H9 (cell line): ENCODE measurements around the gene EDNRB. TPM values are rescaled to one million over a fixed set of nuclear protein-coding genes. Genes with fewer than 3 reads are reported as not detected.

Source experiments
- DNase-seq: peaks from one replicate; pipeline ENCODE4 v3.0.0-alpha.2; 2017
- H2AFZ ChIP-seq: one replicate; pipeline ENCODE4 v1.6.1; 2013; ENCODE audit warnings: mild to moderate bottlenecking, low read length, control low read depth, moderate library complexity
- H2AK5ac ChIP-seq: 2 replicates; pipeline ENCODE4 v1.6.1; 2013; ENCODE audit warnings: low read length, control low read depth, mixed read lengths; ENCODE audit not compliant: insufficient read length
- H2BK120ac ChIP-seq: one replicate; pipeline ENCODE4 v1.6.1; 2013; ENCODE audit warnings: low read depth, mild to moderate bottlenecking, low read length, control low read depth, inconsistent platforms; ENCODE audit not compliant: poor library complexity, severe bottlenecking
- H2BK12ac ChIP-seq: 2 replicates; pipeline ENCODE4 v1.6.1; 2013; ENCODE audit warnings: low read length, control low read depth, mixed read lengths, low read depth; ENCODE audit not compliant: insufficient read length
- H2BK15ac ChIP-seq: 2 replicates; pipeline ENCODE4 v1.6.1; 2013; ENCODE audit warnings: low read depth, low read length, control low read depth
- H2BK20ac ChIP-seq: one replicate; pipeline ENCODE4 v1.6.1; 2013; ENCODE audit warnings: low read depth, mild to moderate bottlenecking, low read length, control low read depth, inconsistent platforms; ENCODE audit not compliant: poor library complexity, severe bottlenecking
- H2BK5ac ChIP-seq: 2 replicates; pipeline ENCODE4 v1.6.1; 2013; ENCODE audit warnings: low read length, control low read depth, mixed read lengths; ENCODE audit not compliant: insufficient read length
- H3K14ac ChIP-seq: 2 replicates; pipeline ENCODE4 v1.6.1; 2013; ENCODE audit warnings: low read length, control low read depth; ENCODE audit not compliant: insufficient read depth
- H3K18ac ChIP-seq: 2 replicates; pipeline ENCODE4 v1.6.1; 2013; ENCODE audit warnings: low read depth, mild to moderate bottlenecking, mixed read lengths, low read length, control low read depth; ENCODE audit not compliant: insufficient read length
- H3K23ac ChIP-seq: 2 replicates; pipeline ENCODE4 v1.6.1; 2013; ENCODE audit warnings: low read length, control low read depth, mixed read lengths, low read depth; ENCODE audit not compliant: insufficient read length
- H3K23me2 ChIP-seq: 2 replicates; pipeline ENCODE4 v1.6.1; 2013; ENCODE audit warnings: low read depth, mild to moderate bottlenecking, mixed read lengths, low read length, control low read depth; ENCODE audit not compliant: insufficient read length, poor library complexity, severe bottlenecking
- H3K27ac ChIP-seq: 2 replicates; pipeline ENCODE4 v1.5.1; 2013; ENCODE audit warnings: low read length, control low read depth, mixed read lengths, low read depth; ENCODE audit not compliant: insufficient read length
- H3K27me3 ChIP-seq: 2 replicates; pipeline ENCODE4 v1.6.1; 2013; ENCODE audit warnings: low read length, control low read depth, inconsistent platforms; ENCODE audit not compliant: insufficient read depth
- H3K4ac ChIP-seq: 2 replicates; pipeline ENCODE4 v1.6.1; 2013; ENCODE audit warnings: low read depth, mild to moderate bottlenecking, control low read depth, inconsistent platforms, low read length, moderate library complexity
- H3K4me1 ChIP-seq: 2 replicates; pipeline ENCODE4 v1.6.1; 2013; ENCODE audit warnings: low read length, control low read depth, inconsistent platforms; ENCODE audit not compliant: insufficient read depth
- H3K4me2 ChIP-seq: 2 replicates; pipeline ENCODE4 v1.6.1; 2013; ENCODE audit warnings: low read length, control low read depth, mixed read lengths; ENCODE audit not compliant: insufficient read length, insufficient read depth
- H3K56ac ChIP-seq: 2 replicates; pipeline ENCODE4 v1.6.1; 2013; ENCODE audit warnings: low read depth, mild to moderate bottlenecking, mixed read lengths, low read length, control low read depth; ENCODE audit not compliant: insufficient read length
- H3K79me1 ChIP-seq: 2 replicates; pipeline ENCODE4 v1.6.1; 2013; ENCODE audit warnings: low read depth, mild to moderate bottlenecking, moderate library complexity, low read length, control low read depth, inconsistent platforms; ENCODE audit not compliant: insufficient read depth, poor library complexity, severe bottlenecking
- H3K79me2 ChIP-seq: 2 replicates; pipeline ENCODE4 v1.6.1; 2013; ENCODE audit warnings: low read length, control low read depth, inconsistent platforms; ENCODE audit not compliant: insufficient read depth
- H3K9ac ChIP-seq: 2 replicates; pipeline ENCODE4 v1.6.1; 2013; ENCODE audit warnings: low read length, control low read depth, mixed read lengths; ENCODE audit not compliant: insufficient read length; ENCODE audit errors: extremely low read depth
- H3K9me3 ChIP-seq: one replicate; pipeline ENCODE4 v1.6.1; 2013; ENCODE audit warnings: low read depth, low read length, inconsistent platforms; ENCODE audit not compliant: control insufficient read depth
- H3T11ph ChIP-seq: one replicate; pipeline ENCODE4 v1.6.1; 2013; ENCODE audit warnings: mild to moderate bottlenecking, low read length, control low read depth, inconsistent platforms
- H4K20me1 ChIP-seq: one replicate; pipeline ENCODE4 v1.6.1; 2013; ENCODE audit not compliant: control insufficient read depth, insufficient read length, insufficient read depth
- H4K5ac ChIP-seq: 2 replicates; pipeline ENCODE4 v1.6.1; 2013; ENCODE audit warnings: low read depth, mild to moderate bottlenecking, mixed read lengths, low read length, control low read depth; ENCODE audit not compliant: insufficient read length
- H4K8ac ChIP-seq: replicated peaks from 2 replicates; pipeline ENCODE4 v1.6.1; 2013; ENCODE audit warnings: low read length, control low read depth, mixed read lengths, low read depth; ENCODE audit not compliant: insufficient read length
- H4K91ac ChIP-seq: 2 replicates; pipeline ENCODE4 v1.6.1; 2013; ENCODE audit warnings: low read depth, mild to moderate bottlenecking, moderate library complexity, mixed read lengths, low read length, control low read depth; ENCODE audit not compliant: insufficient read length
- H3K27ac Mint-ChIP-seq, 3 experiments: 2 replicates in 2 of 3; 3 replicates in 1 of 3; pipeline ENCODE4 v1.8.0; 2020 to 2021; ENCODE audit warnings: mixed read lengths in 3 of 3, mild to moderate bottlenecking in 1 of 3, moderate library complexity in 1 of 3
- H3K27me3 Mint-ChIP-seq: 2 replicates; pipeline ENCODE4 v1.8.0; 2021; ENCODE audit warnings: low read depth, mild to moderate bottlenecking, moderate library complexity, mixed read lengths
- H3K36me3 Mint-ChIP-seq, 3 experiments: 2 replicates in 2 of 3; 3 replicates in 1 of 3; pipeline ENCODE4 v1.8.0; 2020 to 2021; ENCODE audit warnings: low read depth in 3 of 3, mixed read lengths in 3 of 3; ENCODE audit not compliant: insufficient read depth in 1 of 3
- H3K4me1 Mint-ChIP-seq, 2 experiments: 2 replicates each; pipeline ENCODE4 v1.8.0; 2020; ENCODE audit warnings: mixed read lengths in 2 of 2
- H3K4me3 Mint-ChIP-seq, 2 experiments: 2 replicates in 1 of 2; 3 replicates in 1 of 2; pipeline ENCODE4 v1.8.0; 2020 to 2021; ENCODE audit warnings: mild to moderate bottlenecking in 2 of 2, mixed read lengths in 2 of 2, moderate library complexity in 1 of 2
- H3K9me3 Mint-ChIP-seq, 2 experiments: 2 replicates in 1 of 2; 3 replicates in 1 of 2; pipeline ENCODE4 v1.8.0; 2020; ENCODE audit warnings: mild to moderate bottlenecking in 2 of 2, mixed read lengths in 2 of 2, moderate library complexity in 1 of 2
- WGBS: extraction: QIAGEN DNeasy Blood & Tissue Kit; methylation state at CpG from one replicate; pipeline ENCODE4 v1.1.7; 2013; ENCODE audit warnings: missing lambda C conversion rate, low lambda C conversion rate, mixed read lengths; ENCODE audit not compliant: insufficient read length; ENCODE audit errors: extremely low coverage; 5-methylcytosine and 5-hydroxymethylcytosine counted together
- total RNA-seq: library from RNA; stranded (reverse); gene quantifications from 2 replicates; pipeline ENCODE4 v1.2.1, GENCODE V29; 2021
- TF ChIP-seq, protein P1 (sequence below): fragments of 200-600 bp; sonication (generic); conservative IDR thresholded peaks from 3 replicates; pipeline ENCODE4 v1.8.0; 2021; ENCODE audit warnings: antibody characterized with exemption, mild to moderate bottlenecking

Gene EDNRB
- total RNA-seq, 1 experiment from 2014 or later: 6.6 TPM

DNA sequence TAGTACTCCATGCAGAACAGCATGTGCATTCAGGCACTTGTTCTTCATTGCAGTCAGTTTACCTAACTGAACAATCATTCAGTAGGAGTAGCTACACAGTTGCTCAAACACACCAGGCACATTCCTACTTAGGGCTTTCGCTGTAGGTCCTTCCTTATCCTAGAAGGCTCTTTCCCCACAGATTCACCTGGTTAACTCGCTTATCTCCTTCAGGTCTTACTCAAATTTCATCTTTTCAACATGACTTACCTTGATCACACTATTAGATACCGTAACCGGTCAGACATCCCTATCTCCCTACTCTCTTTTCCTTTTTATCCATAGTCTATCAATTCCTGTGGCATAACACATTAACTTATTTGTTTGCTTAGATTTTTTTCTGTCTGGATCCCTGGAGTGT, 14.6 kb downstream of the EDNRB start:
- Histone ChIP-seq H2BK5ac (no peak overlapping the region), H3K79me1 (no peaks in the 10 kb centered on the region), H3K56ac (no peak overlapping the region), H3K23me2 (no peaks in the 10 kb centered on the region), H3K27ac (no peak overlapping the region), H3K18ac (no peak overlapping the region), H2BK12ac (no peak overlapping the region), H3T11ph (no peak overlapping the region), H3K4me2 (no peak overlapping the region), H2BK20ac (no peak overlapping the region), H3K4ac (no peak overlapping the region), H3K79me2 (peaks cover 2% of the 10 kb centered on the region; the same call in 1 of the 2 replicates), H4K5ac (no peak overlapping the region), H3K23ac (no peak overlapping the region), H2BK15ac (no peak overlapping the region), H3K4me1 (no peaks in the 10 kb centered on the region), H4K91ac (no peak overlapping the region), H3K9me3 (no peaks in the 10 kb centered on the region), H2AK5ac (no peak overlapping the region), H4K8ac (no peak overlapping the region), H4K20me1 (no peaks in the 10 kb centered on the region), H2AFZ (no peak overlapping the region), H3K9ac (no peak overlapping the region), H3K27me3 (no peaks in the 10 kb centered on the region), H3K14ac (no peak overlapping the region), H2BK120ac (no peak overlapping the region)
- H3K36me3 Mint-ChIP-seq: peaks cover 8 to 12% (median 10%) of the 10 kb centered on the region in 3 experiments
- no peak overlapping the region for H3K27ac Mint-ChIP-seq
- no peaks in the 10 kb centered on the region for H3K4me1 Mint-ChIP-seq
- peaks cover 4 to 18% of the 10 kb centered on the region in 2 experiments; a peak in 4 of 5 replicates for H3K9me3 Mint-ChIP-seq
- no peak overlapping the region for H3K4me3 Mint-ChIP-seq
- no CpG with 5 or more reads among the region's 4 CpGs for WGBS
- DNase-seq: no peak
- TF ChIP-seq, protein P1, sequence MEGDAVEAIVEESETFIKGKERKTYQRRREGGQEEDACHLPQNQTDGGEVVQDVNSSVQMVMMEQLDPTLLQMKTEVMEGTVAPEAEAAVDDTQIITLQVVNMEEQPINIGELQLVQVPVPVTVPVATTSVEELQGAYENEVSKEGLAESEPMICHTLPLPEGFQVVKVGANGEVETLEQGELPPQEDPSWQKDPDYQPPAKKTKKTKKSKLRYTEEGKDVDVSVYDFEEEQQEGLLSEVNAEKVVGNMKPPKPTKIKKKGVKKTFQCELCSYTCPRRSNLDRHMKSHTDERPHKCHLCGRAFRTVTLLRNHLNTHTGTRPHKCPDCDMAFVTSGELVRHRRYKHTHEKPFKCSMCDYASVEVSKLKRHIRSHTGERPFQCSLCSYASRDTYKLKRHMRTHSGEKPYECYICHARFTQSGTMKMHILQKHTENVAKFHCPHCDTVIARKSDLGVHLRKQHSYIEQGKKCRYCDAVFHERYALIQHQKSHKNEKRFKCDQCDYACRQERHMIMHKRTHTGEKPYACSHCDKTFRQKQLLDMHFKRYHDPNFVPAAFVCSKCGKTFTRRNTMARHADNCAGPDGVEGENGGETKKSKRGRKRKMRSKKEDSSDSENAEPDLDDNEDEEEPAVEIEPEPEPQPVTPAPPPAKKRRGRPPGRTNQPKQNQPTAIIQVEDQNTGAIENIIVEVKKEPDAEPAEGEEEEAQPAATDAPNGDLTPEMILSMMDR: no peak
- H3K27me3 Mint-ChIP-seq: no peaks in the 10 kb centered on the region
